Airway epithelial cell (primary cell): ENCODE measurements around the gene VPS52. TPM values are rescaled to one million over a fixed set of nuclear protein-coding genes. Genes with fewer than 3 reads are reported as not detected.

Experiments used
- total RNA-seq: library from RNA; depleted of rRNA; stranded (reverse); fragments of >200 nt; gene quantifications from 2 replicates; pipeline ENCODE4 v1.2.3, GENCODE V29; 2015

The VPS52 gene
- 20.4 and 33.0 TPM in 2 replicates for total RNA-seq

GRCh38 chr6:33271468-33272274 is at the start of gene VPS52, which contains the start of gene RPS18:
TSS of gene VPS52 (minus strand) at chr6:33271876. CDS start at chr6:33271675, 201 bp downstream.
TSS of gene RPS18 (plus strand) at chr6:33272075. CDS start at chr6:33272120, 45 bp downstream.

GRCh38 chr6:33317669-33318425 is 46.2 kb upstream of the VPS52 start, which contains the start of gene ZBTB22:
TSS of gene ZBTB22 (minus strand) at chr6:33317744. CDS start at chr6:33316916, 828 bp downstream.

GRCh38 chr6:33313709-33314514 is 42.2 kb upstream of the VPS52 start, which contains the start of gene TAPBP:
TSS of gene TAPBP (minus strand) at chr6:33314078. CDS start at chr6:33314041, 37 bp downstream.

GRCh38 chr6:33298773-33299236 is 27.1 kb upstream of the VPS52 start, which contains the start of gene RGL2:
TSS of gene RGL2 (minus strand) at chr6:33298942. CDS start at chr6:33298610, 332 bp downstream.

GRCh38 chr6:33288921-33289783 is 17.5 kb upstream of the VPS52 start, which contains the start of the genes PFDN6 and WDR46:
TSS of gene PFDN6 (plus strand) at chr6:33289601. CDS start at chr6:33289857, 256 bp downstream.
TSS of gene WDR46 (minus strand) at chr6:33289239. CDS start at chr6:33289170, 69 bp downstream.

GRCh38 chr6:33276864-33277662 is 5.4 kb upstream of the VPS52 start, which contains the start of gene B3GALT4:
TSS of gene B3GALT4 (plus strand) at chr6:33277123. CDS start at chr6:33277420, 297 bp downstream.

GRCh38 chr6:33208091-33208967 is 63.3 kb downstream of the VPS52 start, which contains the start of gene RING1:
TSS of gene RING1 (plus strand) at chr6:33208500. CDS start at chr6:33208823, 323 bp downstream.

GRCh38 chr6:33204415-33205190 is 67.1 kb downstream of the VPS52 start, which contains the start of gene HSD17B8:
TSS of gene HSD17B8 (plus strand) at chr6:33204655. CDS start at chr6:33204669, 14 bp downstream.

Other genes starting within 250 kb of the VPS52 start
- not detected in 2 replicates for gene HLA-DPA1, start 198.2 kb downstream of the VPS52 start, total RNA-seq
- 0.93 TPM in 1 of 2 replicates, not detected in the other for gene HLA-DPB1, start 195.9 kb downstream of the VPS52 start, total RNA-seq
- gene COL11A2, start 79.4 kb downstream of the VPS52 start, total RNA-seq, result 0.07 TPM in 1 of 2 replicates, not detected in the other
- 14.9 and 17.1 TPM in 2 replicates for gene RXRB, start 71.2 kb downstream of the VPS52 start, total RNA-seq
- 84.8 and 88.7 TPM in 2 replicates for gene SLC39A7, start 71.0 kb downstream of the VPS52 start, total RNA-seq
- 28.8 and 35.9 TPM in 2 replicates for gene HSD17B8, start 67.2 kb downstream of the VPS52 start, total RNA-seq
- 14.3 and 16.4 TPM in 2 replicates for gene RING1, start 63.4 kb downstream of the VPS52 start, total RNA-seq
- gene RPS18, start 199 bp upstream of the VPS52 start, total RNA-seq, result 3,725 and 4,247 TPM in 2 replicates
- 8.2 and 8.7 TPM in 2 replicates for gene B3GALT4, start 5.2 kb upstream of the VPS52 start, total RNA-seq
- gene WDR46, start 17.4 kb upstream of the VPS52 start, total RNA-seq, result 58.8 and 63.2 TPM in 2 replicates
- gene PFDN6, start 17.7 kb upstream of the VPS52 start, total RNA-seq, result 65.0 and 99.5 TPM in 2 replicates
- 50.0 and 58.6 TPM in 2 replicates for gene RGL2, start 27.1 kb upstream of the VPS52 start, total RNA-seq
- 73.3 and 78.8 TPM in 2 replicates for gene TAPBP, start 42.2 kb upstream of the VPS52 start, total RNA-seq
- gene ZBTB22, start 45.9 kb upstream of the VPS52 start, total RNA-seq, result 11.3 and 15.0 TPM in 2 replicates
- 38.4 and 41.6 TPM in 2 replicates for gene DAXX, start 51.1 kb upstream of the VPS52 start, total RNA-seq
- gene KIFC1, start 119.9 kb upstream of the VPS52 start, total RNA-seq, result 31.2 and 38.2 TPM in 2 replicates
- 12.5 and 17.6 TPM in 2 replicates for gene PHF1, start 139.1 kb upstream of the VPS52 start, total RNA-seq
- gene CUTA, start 146.2 kb upstream of the VPS52 start, total RNA-seq, result 155 and 228 TPM in 2 replicates
- 2.1 and 3.5 TPM in 2 replicates for gene SYNGAP1, start 148.2 kb upstream of the VPS52 start, total RNA-seq
- gene ZBTB9, start 182.7 kb upstream of the VPS52 start, total RNA-seq, result 3.3 and 5.3 TPM in 2 replicates